Measurements from ENCODE around the gene TPRN. TPM values are rescaled to one million over a fixed set of nuclear protein-coding genes. Genes with fewer than 3 reads are reported as not detected.
A peak's percentile ranks its signal among the peaks of the same experiment; 100 is the strongest.

TPRN gene
- total and polyA plus RNA-seq, 8 donors, result 6.7 to 21.7 (median 11.1) TPM

DNA sequence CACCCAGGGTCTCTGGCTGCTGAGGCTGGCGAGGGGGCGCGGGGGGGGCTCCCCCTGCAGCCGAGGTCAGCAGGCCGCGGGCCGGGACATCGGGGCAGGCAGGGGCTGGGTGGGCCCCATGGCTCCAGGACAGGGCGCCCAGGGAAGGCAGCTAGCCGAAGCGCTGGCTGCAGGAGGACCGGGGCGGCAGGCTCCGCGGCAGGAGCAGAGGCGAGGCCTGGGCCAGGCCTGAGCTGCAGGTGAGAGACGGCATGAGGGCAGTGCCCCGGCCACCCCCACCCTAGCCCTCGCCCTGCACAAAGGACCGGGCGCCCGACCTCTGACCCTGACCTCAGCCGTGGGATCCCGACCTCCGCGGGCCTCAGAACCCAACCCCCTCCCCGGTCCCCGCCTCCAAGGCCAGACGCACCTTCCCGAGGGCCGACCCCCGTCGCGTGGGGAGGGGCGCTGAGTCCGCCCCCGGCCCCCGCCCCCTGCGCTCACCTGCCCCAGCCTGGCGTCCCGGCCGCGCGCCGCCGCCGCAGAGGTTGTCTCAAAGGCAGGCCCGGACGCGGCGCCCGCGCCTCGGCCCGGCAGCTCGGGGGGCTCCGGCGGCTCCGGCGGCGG is 21.1 kb upstream of the TPRN start:
- Histone ChIP-seq H3K4me1 (peaks cover 16 to 64% of the 10 kb centered on the region in 2 donors), H3K27ac (no peak overlapping the region), H3K27me3 (peaks cover 0 to 20% of the 10 kb centered on the region in 2 donors), H3K36me3 (peaks cover 0 to 3% of the 10 kb centered on the region in 2 donors), H3K4me3 (peak overlapping the region; percentile 11 to 31), H3K9me3 (no peaks in the 10 kb centered on the region)
- ATAC-seq (no peak), DNase-seq (no peak)
- TF ChIP-seq, protein P1, sequence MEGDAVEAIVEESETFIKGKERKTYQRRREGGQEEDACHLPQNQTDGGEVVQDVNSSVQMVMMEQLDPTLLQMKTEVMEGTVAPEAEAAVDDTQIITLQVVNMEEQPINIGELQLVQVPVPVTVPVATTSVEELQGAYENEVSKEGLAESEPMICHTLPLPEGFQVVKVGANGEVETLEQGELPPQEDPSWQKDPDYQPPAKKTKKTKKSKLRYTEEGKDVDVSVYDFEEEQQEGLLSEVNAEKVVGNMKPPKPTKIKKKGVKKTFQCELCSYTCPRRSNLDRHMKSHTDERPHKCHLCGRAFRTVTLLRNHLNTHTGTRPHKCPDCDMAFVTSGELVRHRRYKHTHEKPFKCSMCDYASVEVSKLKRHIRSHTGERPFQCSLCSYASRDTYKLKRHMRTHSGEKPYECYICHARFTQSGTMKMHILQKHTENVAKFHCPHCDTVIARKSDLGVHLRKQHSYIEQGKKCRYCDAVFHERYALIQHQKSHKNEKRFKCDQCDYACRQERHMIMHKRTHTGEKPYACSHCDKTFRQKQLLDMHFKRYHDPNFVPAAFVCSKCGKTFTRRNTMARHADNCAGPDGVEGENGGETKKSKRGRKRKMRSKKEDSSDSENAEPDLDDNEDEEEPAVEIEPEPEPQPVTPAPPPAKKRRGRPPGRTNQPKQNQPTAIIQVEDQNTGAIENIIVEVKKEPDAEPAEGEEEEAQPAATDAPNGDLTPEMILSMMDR (IDR thresholded peaks at IDR 0.05), result no peak
- intact Hi-C loops (cut with DNase I), result no loop called here

DNA sequence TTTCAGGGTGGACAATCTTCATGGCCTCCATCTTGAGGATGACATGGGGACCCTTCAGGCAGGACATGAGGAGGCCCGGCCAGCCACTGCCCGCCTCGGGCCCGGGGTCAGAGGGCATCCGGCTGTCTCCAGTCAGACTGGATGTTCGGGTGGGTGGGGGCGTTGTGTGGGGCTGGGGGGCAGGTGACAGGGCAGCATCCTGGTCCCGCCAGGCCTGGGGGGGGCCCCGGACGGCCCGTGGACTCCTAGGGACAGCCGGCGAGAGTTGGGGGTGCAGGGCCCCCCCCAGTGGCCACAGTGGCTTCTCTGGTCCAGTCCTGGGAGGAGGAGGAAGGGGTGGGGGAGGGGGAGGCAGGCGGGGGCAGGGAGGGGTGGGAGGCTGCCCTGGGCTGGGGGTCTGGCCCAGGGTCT is 20.6 kb upstream of the TPRN start:
- H3K27me3 ChIP-seq, result peaks cover 0 to 18% of the 10 kb centered on the region in 2 donors
- ATAC-seq, result no peak
- no peak for DNase-seq
- no peak overlapping the region for H3K27ac ChIP-seq
- H3K36me3 ChIP-seq, result peaks cover 0 to 8% of the 10 kb centered on the region in 2 donors
- peaks cover 16 to 60% of the 10 kb centered on the region in 2 donors for H3K4me1 ChIP-seq
- TF ChIP-seq, protein P1 (IDR thresholded peaks at IDR 0.05), result no peak
- no peaks in the 10 kb centered on the region for H3K9me3 ChIP-seq
- intact Hi-C loops (cut with DNase I), result no loop called here
- peak overlapping the region in 1 of 2 donors; percentile 31 for H3K4me3 ChIP-seq

DNA sequence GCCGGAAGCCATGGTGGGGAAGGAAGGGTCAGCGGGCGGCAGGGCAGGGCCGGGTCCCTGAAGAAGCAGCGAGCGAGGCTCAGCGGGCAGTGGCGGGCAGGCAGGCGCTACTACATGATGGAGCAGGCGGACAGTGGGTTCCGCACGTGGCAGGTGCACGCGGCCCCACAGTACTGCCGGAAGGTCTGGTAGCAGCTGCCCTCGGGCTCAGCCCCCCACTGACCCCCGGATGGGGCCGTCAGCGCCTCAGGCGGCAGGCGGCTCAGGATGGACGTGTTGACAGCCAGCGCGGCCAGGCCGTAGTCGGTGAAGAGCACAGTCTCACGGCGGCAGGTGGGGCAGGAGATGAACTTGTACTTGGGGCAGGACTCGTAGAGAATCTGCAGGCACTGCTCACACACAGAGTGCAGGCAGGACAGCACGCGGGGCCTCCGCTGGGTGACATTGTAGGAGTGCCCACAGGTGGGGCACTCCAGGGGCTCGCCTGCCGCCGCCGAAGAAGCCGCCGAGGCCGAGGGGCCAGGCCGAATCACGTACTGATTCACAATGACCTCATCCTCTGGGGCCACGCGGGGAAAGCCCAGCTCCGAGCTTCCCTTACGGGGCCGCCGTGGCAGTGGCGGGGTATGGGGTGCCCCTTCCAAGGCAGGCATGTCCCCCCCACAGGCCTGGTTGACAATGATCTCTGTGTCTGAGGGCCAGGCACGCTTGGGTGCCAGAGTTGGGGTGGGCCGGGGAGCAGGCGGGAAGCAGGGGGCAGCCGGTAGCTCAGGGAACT is 20.0 kb upstream of the TPRN start:
- TF ChIP-seq, protein P1 (IDR thresholded peaks at IDR 0.05), result no peak
- no peak for ATAC-seq
- no peak for DNase-seq
- no peaks in the 10 kb centered on the region for H3K9me3 ChIP-seq
- H3K4me3 ChIP-seq, result no peak overlapping the region
- peaks cover 0 to 14% of the 10 kb centered on the region in 2 donors for H3K36me3 ChIP-seq
- no peak overlapping the region for H3K27ac ChIP-seq
- H3K27me3 ChIP-seq, result peaks cover 0 to 18% of the 10 kb centered on the region in 2 donors
- intact Hi-C loops (cut with DNase I), result no loop called here
- peaks cover 16 to 58% of the 10 kb centered on the region in 2 donors for H3K4me1 ChIP-seq

DNA sequence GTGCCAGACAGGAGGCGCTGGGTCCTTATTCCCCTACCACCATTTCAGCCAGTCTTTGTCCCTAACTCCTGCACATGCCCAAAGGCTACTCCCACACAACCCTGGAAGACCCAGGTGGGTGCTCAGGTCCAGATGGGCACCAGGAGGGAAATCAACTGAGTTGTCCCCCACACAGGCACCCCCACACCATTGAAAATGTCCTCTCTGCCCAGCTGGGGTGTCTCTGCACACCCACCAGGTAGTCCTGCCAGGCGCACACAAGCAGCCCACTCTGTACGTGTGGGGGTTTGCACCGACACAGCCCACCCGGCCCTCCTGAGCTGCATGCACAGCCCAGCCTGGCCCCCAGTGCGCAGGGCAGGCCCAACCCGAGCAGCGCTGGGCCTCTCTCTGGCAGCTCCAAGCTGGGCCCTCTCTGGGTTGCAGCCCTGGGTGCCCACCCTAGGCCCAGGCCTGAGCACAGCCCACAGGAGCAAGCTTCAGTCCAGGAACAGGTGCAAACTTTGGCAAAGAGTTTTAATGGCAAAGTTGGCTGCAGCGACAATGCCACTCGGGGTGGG is 19.3 kb upstream of the TPRN start:
- H3K4me1 ChIP-seq, result peaks cover 16 to 53% of the 10 kb centered on the region in 2 donors
- no peak for DNase-seq
- intact Hi-C loops (cut with DNase I), result no loop called here

More for the DNA sequence above, 19.3 kb upstream of the TPRN start:
- peaks cover 0 to 18% of the 10 kb centered on the region in 2 donors for H3K27me3 ChIP-seq
- no peak overlapping the region for H3K27ac ChIP-seq
- H3K36me3 ChIP-seq, result peaks cover 0 to 21% of the 10 kb centered on the region in 2 donors
- H3K9me3 ChIP-seq, result no peaks in the 10 kb centered on the region
- no peak for ATAC-seq
- TF ChIP-seq, protein P1 (IDR thresholded peaks at IDR 0.05), result no peak
- H3K4me3 ChIP-seq, result no peak overlapping the region
